Activated CD8-positive, alpha-beta memory T cell treated with anti-CD3 and anti-CD28 coated beads for 48 hours (primary cell): ENCODE data around the gene GNPDA2.
"Not testable (repeated sequence)": the region's sequence is repeated elsewhere in the genome, so short reads cannot be mapped to it uniquely, and the experiment has no call there.

ENCODE experiments used
- DNase-seq, 3 experiments: peaks; one replicate each; pipeline ENCODE4 v3.0.0-alpha.2; 2020; ENCODE audit warnings: low read depth in 2 of 3, low spot score in 2 of 3

GNPDA2 gene

DNA sequence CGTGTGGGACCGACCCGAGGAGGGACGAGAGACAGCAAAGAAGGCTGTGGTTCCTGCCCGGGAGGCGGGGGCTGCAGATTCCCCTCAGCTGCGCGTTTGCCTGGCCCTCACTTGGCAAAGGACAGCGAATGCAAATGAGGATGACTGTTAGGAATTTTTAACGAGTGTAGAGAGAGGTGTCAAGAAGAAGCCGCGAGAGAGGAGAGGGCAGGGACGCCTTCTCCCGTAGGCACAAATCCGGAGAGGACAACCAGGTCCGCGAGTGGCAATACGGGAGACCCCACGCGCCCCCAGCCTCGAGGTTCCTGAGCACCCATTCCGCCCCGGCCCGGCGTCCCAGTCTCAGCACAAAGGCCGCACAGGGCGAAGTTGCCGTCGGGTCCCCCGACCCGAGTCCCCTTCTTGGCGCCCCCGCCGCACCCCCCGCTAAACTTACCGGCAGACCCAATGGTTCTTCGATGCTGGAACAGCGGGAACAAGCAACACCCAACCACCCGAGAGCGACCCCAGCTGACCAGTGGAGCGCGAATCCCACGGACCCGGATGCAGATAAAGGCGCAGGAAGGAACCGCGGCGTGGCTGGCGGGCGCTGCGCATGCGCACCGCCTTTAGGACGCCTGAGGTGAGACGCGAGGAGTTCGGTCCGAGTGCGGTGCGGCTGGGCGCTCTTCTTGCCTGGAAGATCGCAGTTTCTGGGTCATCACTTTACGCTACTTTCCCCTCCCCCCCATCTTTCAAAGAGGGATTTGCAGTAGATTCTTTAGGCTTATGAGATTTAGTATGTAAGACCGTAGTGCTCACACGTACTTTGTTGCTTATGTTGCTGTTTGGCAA lies at the start of gene GNPDA2:
GNPDA2 (minus strand) TSS at position 519 of the 834 bp plus-strand sequence. CDS start 4,349 bp downstream, outside the sequence.
- peak; percentile 53 to 69 (median 63) for DNase-seq

GRCh38 chr4:44772340-44772739 lies 46.0 kb upstream of the GNPDA2 start:
- DNase-seq, result no peak

DNA sequence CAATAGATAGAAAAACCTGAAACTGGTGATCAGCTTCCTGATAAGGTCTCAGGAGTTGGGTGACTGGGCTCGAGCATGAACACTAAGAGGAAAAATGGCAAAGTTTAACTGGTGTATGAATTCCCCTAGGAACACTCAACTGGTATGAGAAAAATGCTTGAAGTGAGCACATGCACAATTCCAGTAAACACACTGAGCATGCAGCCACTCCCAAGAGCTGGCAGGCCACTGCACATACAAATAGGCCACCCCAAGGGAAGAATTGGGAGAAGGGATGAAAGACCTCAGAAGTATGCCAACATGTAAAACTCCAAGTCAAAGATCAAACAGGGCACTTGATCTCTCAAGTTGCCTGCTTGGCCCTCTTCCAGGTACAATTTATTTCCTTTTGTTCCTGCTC lies 45.4 kb upstream of the GNPDA2 start:
- no peak for DNase-seq

DNA sequence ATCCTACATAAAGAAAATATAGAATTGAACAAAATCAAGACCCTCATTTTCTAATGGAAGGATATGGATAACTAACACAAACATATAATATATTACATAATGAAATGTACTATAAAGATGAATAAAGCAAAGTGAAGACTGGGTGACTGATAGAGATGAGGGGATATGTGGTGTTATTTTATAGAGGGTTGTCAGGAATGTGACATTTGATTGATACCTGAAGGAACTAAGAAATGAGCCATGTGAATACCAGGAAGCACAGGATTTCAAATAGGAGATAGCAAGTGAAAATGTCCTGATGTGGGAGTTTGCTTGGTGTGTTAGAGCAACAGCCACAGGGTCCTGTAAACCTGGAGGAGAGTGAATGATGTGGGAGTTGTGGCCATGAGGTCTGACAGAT lies 40.1 kb upstream of the GNPDA2 start:
- DNase-seq, result no peak

DNA sequence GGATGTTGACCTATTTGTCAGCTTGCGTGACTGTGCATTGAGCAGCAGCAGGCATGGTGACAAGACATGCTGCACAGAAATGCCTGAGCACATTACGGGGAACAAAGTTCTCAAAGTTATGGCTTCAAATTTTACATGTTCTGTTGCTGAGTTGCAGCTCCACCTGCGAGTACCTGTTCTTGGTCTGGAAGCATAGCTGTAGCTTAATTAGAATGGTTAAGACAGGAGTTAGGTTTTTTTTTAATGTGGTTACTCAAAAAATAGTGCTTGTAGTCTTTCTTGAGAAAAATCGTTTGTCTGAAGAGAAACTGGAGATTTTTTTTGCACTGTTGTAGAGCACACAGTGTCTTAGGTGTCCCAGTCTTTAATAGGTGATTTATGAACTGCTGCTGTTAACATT lies 38.8 kb upstream of the GNPDA2 start:
- no peak for DNase-seq

- no peak for DNase-seq
These were observed 35.0 kb upstream of the GNPDA2 start for GRCh38 chr4:44761306-44761705.

DNA sequence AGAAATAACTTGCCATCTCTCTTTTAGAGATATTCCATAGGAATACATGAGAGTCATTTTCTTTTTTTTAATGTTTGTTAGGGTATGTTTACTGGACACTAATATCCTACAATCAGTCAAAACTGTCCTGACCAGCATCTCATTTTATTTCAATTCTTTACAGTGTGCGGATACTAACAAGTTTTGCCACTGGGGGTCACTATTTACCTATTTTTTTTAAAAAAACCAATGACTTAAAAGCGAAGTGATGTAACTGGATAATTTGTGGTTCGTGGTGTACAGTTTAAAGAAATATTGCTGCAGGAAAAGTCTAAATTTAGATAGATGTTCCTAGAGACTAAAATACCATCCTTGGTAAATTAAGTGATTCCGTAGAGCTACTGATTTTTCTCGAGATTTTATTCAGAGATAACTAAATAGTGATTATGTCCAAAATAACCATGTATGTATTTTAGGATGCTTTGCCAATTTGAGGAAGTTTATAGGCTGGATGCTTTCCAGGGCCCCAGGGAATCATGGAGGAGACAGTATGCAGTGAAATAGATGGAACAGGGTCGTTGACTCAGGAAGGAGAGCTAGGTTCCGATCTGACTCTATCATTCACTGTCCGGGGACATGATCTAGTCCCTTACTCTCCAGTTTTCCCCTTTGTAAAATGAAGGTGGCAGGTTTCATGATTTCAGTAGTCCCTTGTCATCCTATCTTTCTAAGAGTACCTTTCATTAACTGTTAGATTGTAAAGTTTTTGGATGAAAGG lies 34.0 kb upstream of the GNPDA2 start:
- no peak for DNase-seq

DNA sequence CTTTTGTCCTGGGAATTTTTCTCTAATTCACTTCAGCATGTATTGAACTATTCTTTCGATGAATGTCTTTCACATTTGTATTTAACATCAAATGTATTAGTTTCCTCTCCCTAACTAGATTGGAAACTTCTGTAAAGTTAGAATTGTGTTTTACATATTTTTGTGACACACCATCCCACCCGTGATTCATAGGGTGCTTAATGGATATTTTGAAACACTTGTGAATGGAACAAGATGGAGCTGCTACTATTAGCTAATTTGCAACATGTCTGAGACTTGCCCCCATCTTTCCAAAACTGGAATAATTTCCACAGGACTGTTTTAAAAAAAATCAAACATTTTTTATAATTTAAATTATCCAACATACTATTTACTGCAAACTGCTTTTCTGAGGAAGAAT lies 30.2 kb upstream of the GNPDA2 start:
- no peak for DNase-seq

- no peak for DNase-seq
These were observed 13.8 kb upstream of the GNPDA2 start for GRCh38 chr4:44740201-44740600.

GRCh38 chr4:44738615-44739014 lies 12.3 kb upstream of the GNPDA2 start:
- DNase-seq, result no peak

DNA sequence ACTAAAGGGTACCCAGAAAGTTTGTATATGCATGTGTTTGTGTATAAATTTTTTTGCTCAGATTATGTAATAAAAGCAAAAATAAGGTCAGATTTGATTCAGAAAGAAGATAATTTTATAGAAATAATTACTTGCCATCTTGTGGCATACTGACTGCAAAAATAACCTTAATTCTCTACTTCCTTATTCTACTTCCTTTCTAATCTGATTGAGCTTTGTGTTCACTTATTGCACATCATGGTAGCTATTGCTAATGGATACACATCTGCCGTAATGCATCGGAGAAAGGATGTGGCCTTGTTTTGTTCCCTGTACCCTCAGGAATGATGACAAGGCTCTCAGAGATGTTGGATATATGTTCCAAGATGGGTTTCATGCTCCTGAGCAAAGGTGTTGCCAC lies 10.5 kb upstream of the GNPDA2 start:
- no peak for DNase-seq

DNA sequence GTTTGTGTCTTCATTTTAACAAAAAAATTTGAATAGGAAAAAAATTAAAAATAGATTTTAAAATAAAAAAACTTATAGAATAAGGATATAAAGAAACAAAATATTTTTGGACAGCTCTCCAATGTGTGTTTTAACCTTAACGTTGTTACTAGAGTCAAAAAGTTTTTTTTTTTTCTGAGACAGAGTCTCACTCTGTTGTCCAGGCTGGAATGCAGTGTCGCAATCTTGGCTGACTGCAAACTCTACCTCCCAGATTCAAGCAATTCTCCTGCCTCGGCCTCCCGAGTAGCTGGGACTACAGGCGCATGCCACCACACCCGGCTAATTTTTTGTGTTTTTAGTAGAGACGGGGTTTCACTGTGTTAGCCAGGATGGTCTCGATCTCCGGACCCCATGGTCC lies 2.3 kb upstream of the GNPDA2 start:
- DNase-seq, result not testable (repeated sequence)

GRCh38 chr4:44727471-44727870 lies 1.1 kb upstream of the GNPDA2 start:
- no peak for DNase-seq

- no peak for DNase-seq
These were observed 674 bp downstream of the GNPDA2 start for GRCh38 chr4:44725726-44726037.

- no peak for DNase-seq
These were observed 1.2 kb downstream of the GNPDA2 start for GRCh38 chr4:44725166-44725565.

- DNase-seq, result no peak
These were observed 4.4 kb downstream of the GNPDA2 start for GRCh38 chr4:44722001-44722400.

DNA sequence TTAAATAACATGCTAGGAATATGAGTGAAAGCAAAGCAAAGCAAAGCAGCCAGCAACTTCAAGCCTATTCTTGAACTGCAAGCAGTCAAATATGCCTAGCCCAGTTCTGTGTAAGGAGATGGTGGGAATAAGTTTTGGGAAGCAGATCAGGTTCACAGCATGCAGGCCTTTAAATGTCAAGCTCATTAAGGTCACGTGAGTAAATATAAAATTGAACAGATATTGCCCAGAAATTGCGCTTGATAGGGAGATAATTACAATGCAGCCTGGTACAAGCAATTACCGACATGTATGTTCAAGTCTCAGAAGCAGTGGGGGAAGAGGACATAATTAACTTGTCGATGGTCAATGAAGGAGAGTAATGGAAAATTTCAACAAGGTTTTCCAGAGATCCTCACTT lies 6.0 kb downstream of the GNPDA2 start:
- no peak for DNase-seq

GRCh38 chr4:44716597-44716996 lies 9.8 kb downstream of the GNPDA2 start:
- DNase-seq, result no peak

GRCh38 chr4:44713125-44713524 lies 13.2 kb downstream of the GNPDA2 start:
- DNase-seq, result no peak

- DNase-seq, result no peak
These were observed 21.7 kb downstream of the GNPDA2 start for GRCh38 chr4:44704673-44705072.

DNA sequence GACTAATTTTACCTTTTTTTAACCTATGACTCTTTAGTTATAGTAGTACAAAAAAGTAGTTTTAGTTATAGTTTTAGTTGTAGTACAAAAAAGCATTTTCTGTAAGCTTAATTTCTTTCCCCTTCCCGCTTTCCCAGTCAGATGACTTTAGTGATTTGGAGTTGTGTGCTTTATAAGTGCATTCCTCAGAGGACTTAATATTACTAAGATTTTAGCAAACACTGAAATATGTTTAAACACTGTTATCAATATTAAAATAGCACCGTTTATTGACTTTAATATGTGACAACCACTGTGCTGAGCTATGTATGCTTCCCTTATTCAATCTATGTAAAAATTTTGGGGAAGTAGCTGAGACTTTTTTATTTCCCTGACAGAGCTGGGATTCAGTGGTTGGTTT lies 25.3 kb downstream of the GNPDA2 start:
- no peak for DNase-seq

DNA sequence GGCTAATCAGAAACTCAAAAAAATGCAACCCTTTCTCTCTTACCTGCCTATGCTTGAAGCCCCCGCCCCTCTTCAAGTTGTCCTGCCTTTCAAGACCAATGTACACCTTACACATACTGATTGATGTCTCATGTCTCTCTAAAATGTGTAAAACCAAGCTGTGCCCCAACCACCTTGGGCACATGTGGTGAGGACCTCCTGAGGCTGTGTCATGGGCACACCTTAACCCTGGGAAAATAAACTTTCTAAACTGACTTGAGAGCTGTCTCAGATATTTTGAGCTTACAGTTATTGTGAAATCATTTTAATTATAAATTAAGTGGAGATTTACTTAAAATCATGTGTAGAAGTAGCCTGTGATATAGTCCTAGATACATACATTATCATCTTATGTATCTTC lies 25.9 kb downstream of the GNPDA2 start:
- DNase-seq, result no peak

DNA sequence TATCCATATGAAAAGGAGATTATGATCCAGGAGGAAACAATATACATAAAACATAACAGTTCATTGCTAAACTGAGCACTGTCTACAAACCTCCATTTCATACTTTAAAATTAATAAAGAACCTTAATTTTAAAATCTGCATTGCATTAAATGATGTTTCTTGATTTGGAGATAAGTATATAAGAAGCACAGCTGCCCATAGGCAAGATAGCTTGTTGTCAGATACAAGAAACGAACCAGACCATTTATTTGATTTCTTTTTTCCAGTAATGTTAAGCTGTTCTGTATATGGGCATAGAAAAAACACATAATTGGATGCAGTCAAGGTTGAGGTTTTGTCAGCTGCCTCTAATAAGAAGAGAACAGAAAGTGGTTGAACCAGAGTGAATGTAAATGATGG lies 41.7 kb downstream of the GNPDA2 start:
- no peak for DNase-seq
